Measurements from ENCODE around the gene AP1M1. TPM values are rescaled to one million over a fixed set of nuclear protein-coding genes. Genes with fewer than 3 reads are reported as not detected.
A peak's percentile ranks its signal among the peaks of the same experiment; 100 is the strongest.

AP1M1 gene
- total RNA-seq, 2 experiments from 2014 or later, result 132 to 135 TPM

GRCh38 chr19:16205205-16206045, 7.7 kb downstream of the AP1M1 start:
- POLR2A ChIA-PET, result no interaction called here
- Mint-ChIP-seq H3K36me3 (peaks cover 43% of the 10 kb centered on the region), H3K9me3 (no peaks in the 10 kb centered on the region), H3K27me3 (no peaks in the 10 kb centered on the region), H3K4me3 (no peak overlapping the region), H3K4me1 (peaks cover 49% of the 10 kb centered on the region), H3K27ac (no peak overlapping the region)
- ATAC-seq (ENCODE audit: low read depth), result no peak
- no peak for DNase-seq

- Mint-ChIP-seq H3K9me3 (no peaks in the 10 kb centered on the region), H3K4me3 (no peak overlapping the region), H3K27me3 (no peaks in the 10 kb centered on the region), H3K36me3 (peaks cover 45% of the 10 kb centered on the region), H3K27ac (peak overlapping the region; percentile 45), H3K4me1 (peaks cover 44% of the 10 kb centered on the region)
- ATAC-seq (ENCODE audit: low read depth), result no peak
- no peak for DNase-seq
- POLR2A ChIA-PET, result no interaction called here
These were observed 8.4 kb downstream of the AP1M1 start for GRCh38 chr19:16206046-16206605.

- Mint-ChIP-seq H3K4me3 (no peak overlapping the region), H3K27me3 (no peaks in the 10 kb centered on the region), H3K4me1 (peaks cover 41% of the 10 kb centered on the region), H3K27ac (peak overlapping the region; percentile 74), H3K9me3 (no peaks in the 10 kb centered on the region), H3K36me3 (peaks cover 49% of the 10 kb centered on the region)
- peak; percentile 13 for ATAC-seq (ENCODE audit: low read depth)
- DNase-seq, result no peak
- POLR2A ChIA-PET, result no interaction called here
These were observed 8.9 kb downstream of the AP1M1 start for GRCh38 chr19:16206637-16207036.

- H3K27me3 Mint-ChIP-seq, result no peaks in the 10 kb centered on the region
- DNase-seq (no peak), ATAC-seq (ENCODE audit: low read depth) (no peak)
- no peaks in the 10 kb centered on the region for H3K9me3 Mint-ChIP-seq
- no peak overlapping the region for H3K4me3 Mint-ChIP-seq
- peak overlapping the region; percentile 74 for H3K27ac Mint-ChIP-seq
- H3K4me1 Mint-ChIP-seq, result peaks cover 38% of the 10 kb centered on the region
- POLR2A ChIA-PET, result interaction anchor here (1.0 to 1.3 kb wide), 2 partner anchors 9 to 22 kb away, joined by 3 to 5 read pairs; partner anchors contain the start of gene AP1M1
- H3K36me3 Mint-ChIP-seq, result peaks cover 53% of the 10 kb centered on the region
These were observed 9.4 kb downstream of the AP1M1 start for GRCh38 chr19:16207063-16207462.

GRCh38 chr19:16207490-16208025, 9.8 kb downstream of the AP1M1 start:
- Mint-ChIP-seq H3K27me3 (no peaks in the 10 kb centered on the region), H3K27ac (peak overlapping the region; percentile 81), H3K9me3 (no peaks in the 10 kb centered on the region), H3K36me3 (peaks cover 56% of the 10 kb centered on the region), H3K4me3 (peak overlapping the region; percentile 25), H3K4me1 (peaks cover 38% of the 10 kb centered on the region)
- DNase-seq (no peak), ATAC-seq (ENCODE audit: low read depth) (no peak)
- POLR2A ChIA-PET, result interaction anchor here (1.0 to 1.3 kb wide), 2 partner anchors 10 to 21 kb away, joined by 3 to 5 read pairs; partner anchors contain the start of gene AP1M1

- H3K27ac Mint-ChIP-seq, result peak overlapping the region; percentile 81
- peak overlapping the region; percentile 70 for H3K4me3 Mint-ChIP-seq
- H3K36me3 Mint-ChIP-seq, result peaks cover 60% of the 10 kb centered on the region
- H3K9me3 Mint-ChIP-seq, result no peaks in the 10 kb centered on the region
- ATAC-seq (ENCODE audit: low read depth) (no peak), DNase-seq (no peak)
- no peaks in the 10 kb centered on the region for H3K27me3 Mint-ChIP-seq
- H3K4me1 Mint-ChIP-seq, result peaks cover 39% of the 10 kb centered on the region
- POLR2A ChIA-PET, result interaction anchor here (1.0 to 1.3 kb wide), 2 partner anchors 11 to 21 kb away, joined by 3 to 5 read pairs; partner anchors contain the start of gene AP1M1
These were observed 10.5 kb downstream of the AP1M1 start for GRCh38 chr19:16208064-16208759.

- Mint-ChIP-seq H3K4me1 (peaks cover 35% of the 10 kb centered on the region), H3K4me3 (no peak overlapping the region), H3K27me3 (no peaks in the 10 kb centered on the region), H3K36me3 (peaks cover 64% of the 10 kb centered on the region), H3K27ac (peak overlapping the region; percentile 19), H3K9me3 (no peaks in the 10 kb centered on the region)
- ATAC-seq (ENCODE audit: low read depth), result no peak
- no peak for DNase-seq
- POLR2A ChIA-PET, result no interaction called here
These were observed 11.3 kb downstream of the AP1M1 start for GRCh38 chr19:16208847-16209665.

- H3K27ac Mint-ChIP-seq, result no peak overlapping the region
- POLR2A ChIA-PET, result no interaction called here
- peaks cover 34% of the 10 kb centered on the region for H3K4me1 Mint-ChIP-seq
These were observed 12.5 kb downstream of the AP1M1 start for GRCh38 chr19:16210168-16210567.

GRCh38 chr19:16213076-16213475, 15.4 kb downstream of the AP1M1 start:
- Mint-ChIP-seq H3K27me3 (no peaks in the 10 kb centered on the region), H3K4me1 (peaks cover 39% of the 10 kb centered on the region), H3K27ac (no peak overlapping the region), H3K4me3 (no peak overlapping the region), H3K36me3 (peaks cover 79% of the 10 kb centered on the region), H3K9me3 (peaks cover 2% of the 10 kb centered on the region)
- DNase-seq, result no peak
- no peak for ATAC-seq (ENCODE audit: low read depth)
- POLR2A ChIA-PET, result no interaction called here

More at GRCh38 chr19:16210168-16210567, 12.5 kb downstream of the AP1M1 start:
- Mint-ChIP-seq H3K9me3 (no peaks in the 10 kb centered on the region), H3K36me3 (peaks cover 67% of the 10 kb centered on the region), H3K4me3 (no peak overlapping the region), H3K27me3 (no peaks in the 10 kb centered on the region)
- no peak for DNase-seq
- no peak for ATAC-seq (ENCODE audit: low read depth)

- peak overlapping the region; percentile 21 for H3K4me3 Mint-ChIP-seq
- peak overlapping the region; percentile 55 for H3K27ac Mint-ChIP-seq
- H3K9me3 Mint-ChIP-seq, result peaks cover 8% of the 10 kb centered on the region
- peak; percentile 64 for ATAC-seq (ENCODE audit: low read depth)
- POLR2A ChIA-PET, result no interaction called here
- peaks cover 29% of the 10 kb centered on the region for H3K4me1 Mint-ChIP-seq
- peaks cover 82% of the 10 kb centered on the region for H3K36me3 Mint-ChIP-seq
- no peak for DNase-seq
- no peaks in the 10 kb centered on the region for H3K27me3 Mint-ChIP-seq
These were observed 19.3 kb downstream of the AP1M1 start for GRCh38 chr19:16216744-16217670.

GRCh38 chr19:16217716-16218451, 20.2 kb downstream of the AP1M1 start:
- POLR2A ChIA-PET, result no interaction called here
- H3K27me3 Mint-ChIP-seq, result no peaks in the 10 kb centered on the region
- no peak overlapping the region for H3K4me3 Mint-ChIP-seq
- peaks cover 22% of the 10 kb centered on the region for H3K4me1 Mint-ChIP-seq
- no peak overlapping the region for H3K27ac Mint-ChIP-seq
- H3K9me3 Mint-ChIP-seq, result peaks cover 8% of the 10 kb centered on the region
- no peak for ATAC-seq (ENCODE audit: low read depth)
- H3K36me3 Mint-ChIP-seq, result peaks cover 80% of the 10 kb centered on the region
- DNase-seq, result no peak

Measured in activated naive CD8-positive, alpha-beta T cell treated with anti-CD3 and anti-CD28 coated beads, Interleukin-2, amount 10 ng/mL, durations not matched to agents 7 days and 5 days (primary cell).